ENCODE data around the gene THTPA. TPM values are rescaled to one million over a fixed set of nuclear protein-coding genes. Genes with fewer than 3 reads are reported as not detected.

Gene THTPA
- total and polyA plus RNA-seq, 11 donors = 9.1 to 30.9 (median 18.9) TPM

DNA sequence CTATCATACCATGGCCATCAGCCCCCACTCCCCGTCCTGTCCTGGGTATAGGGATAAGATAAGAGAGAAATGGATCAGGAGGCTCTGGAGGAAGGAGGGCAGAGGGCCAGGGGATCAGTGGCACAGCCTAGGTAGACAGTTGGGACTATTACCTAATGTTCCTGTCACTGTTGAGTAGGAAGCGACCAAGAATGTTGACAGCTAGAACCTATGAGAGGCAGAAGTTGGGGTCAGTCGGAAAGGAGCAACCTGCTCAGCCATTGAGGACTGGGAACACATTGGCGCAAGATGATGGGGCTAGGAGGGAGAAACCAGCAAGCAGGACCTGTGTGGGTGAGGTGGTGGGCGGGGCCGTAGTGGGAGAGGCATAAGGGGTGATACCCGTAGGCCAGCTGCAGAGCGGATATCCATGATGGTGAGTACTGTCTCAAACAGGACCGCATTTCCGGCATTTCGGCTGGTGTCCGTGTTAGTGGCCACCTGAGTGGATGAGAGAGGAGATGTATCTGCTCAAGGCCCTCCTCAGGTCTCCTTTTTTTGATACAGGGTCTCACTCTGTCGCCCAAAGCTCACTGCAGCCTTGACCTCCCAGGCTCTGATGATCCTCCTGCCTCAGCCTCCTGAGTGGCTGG, 8.2 kb downstream of the THTPA start:
- Histone ChIP-seq H3K27me3 (no peaks in the 10 kb centered on the region), H3K27ac (no peak overlapping the region), H3K4me1 (peaks cover 0 to 27% (median 10%) of the 10 kb centered on the region in 12 donors), H3K36me3 (peaks cover 0 to 62% (median 11%) of the 10 kb centered on the region in 9 donors), H3K9me3 (no peaks in the 10 kb centered on the region), H3K4me3 (no peak overlapping the region)
- TF ChIP-seq CTCF (IDR thresholded peaks at IDR 0.05) = no peak
- TF ChIP-seq POLR2A (IDR thresholded peaks at IDR 0.05) = no peak
- intact Hi-C loops (cut with DNase I) = loop anchor here in 6 of 10 donors (5.0 to 10.0 kb wide), 4 partner anchors 87 to 299 kb away; partner anchors contain the start of gene PABPN1 (in 5 of the 6)
- ATAC-seq = no peak
- no peak for DNase-seq
- WGBS, 4 donors = 87 to 91% (median 89%) methylated on average over 13 of the region's 13 CpGs

DNA sequence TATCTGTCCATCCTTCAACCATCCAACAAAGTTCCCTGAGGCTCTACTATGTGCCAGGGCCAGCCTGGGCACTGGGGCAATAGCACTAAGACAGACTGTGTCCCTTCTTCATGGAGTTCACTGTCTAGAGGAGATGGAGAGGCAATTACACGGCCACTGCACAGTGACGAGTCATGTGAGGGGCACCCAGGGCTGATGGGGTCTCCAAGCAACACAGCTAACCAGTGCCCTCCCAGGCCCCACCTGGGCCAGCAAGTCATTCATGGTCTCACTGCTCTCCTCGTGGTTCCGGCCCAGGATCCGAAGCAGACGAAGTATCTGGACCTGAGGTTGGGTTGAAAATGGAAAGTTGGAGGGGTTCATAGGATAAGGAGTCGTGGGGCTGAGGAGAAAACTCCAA, 8.8 kb downstream of the THTPA start:
- no peak for DNase-seq
- intact Hi-C loops (cut with DNase I) = loop anchor here in 6 of 10 donors (5.0 to 10.0 kb wide), 4 partner anchors 88 to 300 kb away; partner anchors contain the start of gene PABPN1 (in 5 of the 6)
- Histone ChIP-seq H3K9me3 (no peaks in the 10 kb centered on the region), H3K4me1 (peaks cover 0 to 27% (median 10%) of the 10 kb centered on the region in 12 donors), H3K27me3 (no peaks in the 10 kb centered on the region), H3K27ac (no peak overlapping the region), H3K36me3 (peaks cover 0 to 56% (median 5%) of the 10 kb centered on the region in 9 donors), H3K4me3 (no peak overlapping the region)
- ATAC-seq = no peak
- no peak for TF ChIP-seq POLR2A (IDR thresholded peaks at IDR 0.05)
- TF ChIP-seq CTCF (IDR thresholded peaks at IDR 0.05) = no peak
- WGBS, 4 donors = 85 to 92% (median 88%) methylated on average over 7 of the region's 7 CpGs

- ATAC-seq (no peak), DNase-seq (no peak)
- no peaks in the 10 kb centered on the region for H3K27me3 ChIP-seq
- peaks cover 0 to 48% (median 0%) of the 10 kb centered on the region in 9 donors for H3K36me3 ChIP-seq
- WGBS, 4 donors = 83 to 91% (median 90%) methylated on average over 9 to 11 of the region's 11 CpGs
- H3K4me1 ChIP-seq = peaks cover 0 to 27% (median 10%) of the 10 kb centered on the region in 12 donors
- no peaks in the 10 kb centered on the region for H3K9me3 ChIP-seq
- H3K4me3 ChIP-seq = no peak overlapping the region
- TF ChIP-seq CTCF (IDR thresholded peaks at IDR 0.05) (no peak), POLR2A (IDR thresholded peaks at IDR 0.05) (no peak)
- no peak overlapping the region for H3K27ac ChIP-seq
- intact Hi-C loops (cut with DNase I) = loop anchor here in 6 of 10 donors (10.0 kb wide), 2 partner anchors 241 to 301 kb away; partner anchors contain the start of gene PABPN1 (in 5 of the 6)
Measured at GRCh38 chr14:23565626-23566025, 9.6 kb downstream of the THTPA start.

- Histone ChIP-seq H3K9me3 (no peaks in the 10 kb centered on the region), H3K4me3 (peak overlapping the region in 5 of 12 donors; percentile 56 to 75 (median 65)), H3K27me3 (no peaks in the 10 kb centered on the region), H3K4me1 (peaks cover 0 to 28% (median 10%) of the 10 kb centered on the region in 12 donors), H3K36me3 (peaks cover 0 to 42% (median 0%) of the 10 kb centered on the region in 9 donors), H3K27ac (peak overlapping the region in 1 of 12 donors; percentile 65)
- no peak for TF ChIP-seq CTCF (IDR thresholded peaks at IDR 0.05)
- no peak for TF ChIP-seq POLR2A (IDR thresholded peaks at IDR 0.05)
- DNase-seq (no peak), ATAC-seq (no peak)
- intact Hi-C loops (cut with DNase I) = loop anchor here in 6 of 10 donors (10.0 kb wide), 2 partner anchors 241 to 301 kb away; partner anchors contain the start of gene PABPN1 (in 5 of the 6)
- WGBS, 4 donors = 92 to 94% (median 94%) methylated on average over 4 to 10 of the region's 10 CpGs
Measured at GRCh38 chr14:23566112-23566777, 10.2 kb downstream of the THTPA start.
